HG02623 (cell line): ENCODE results near the gene HIGD2A.
"Not testable (repeated sequence)": the region's sequence is repeated elsewhere in the genome, so short reads cannot be mapped to it uniquely, and the experiment has no call there.

Source experiments
- ATAC-seq: cut with Tn5 transposase; IDR thresholded peaks from one replicate; pipeline ENCODE4 v1.9.1; 2021; ENCODE audit warnings: moderate library complexity; ENCODE audit not compliant: unreplicated experiment

The HIGD2A gene

GRCh38 chr5:176394096-176394495, 5.5 kb downstream of the HIGD2A start:
- no peak for ATAC-seq

- ATAC-seq, result no peak
Measured at GRCh38 chr5:176394881-176395675, 6.5 kb downstream of the HIGD2A start.

- no peak for ATAC-seq
Measured at GRCh38 chr5:176396330-176396729, 7.8 kb downstream of the HIGD2A start.

- ATAC-seq, result no peak
Measured at GRCh38 chr5:176397736-176398420, 9.3 kb downstream of the HIGD2A start.

- no peak for ATAC-seq
Measured at GRCh38 chr5:176400382-176401156, 12.0 kb downstream of the HIGD2A start.

GRCh38 chr5:176401281-176402205, 13.0 kb downstream of the HIGD2A start:
- no peak for ATAC-seq

GRCh38 chr5:176405656-176406435, 17.3 kb downstream of the HIGD2A start:
- ATAC-seq, result no peak

- ATAC-seq, result no peak
Measured at GRCh38 chr5:176406436-176407052, 18.0 kb downstream of the HIGD2A start.

- ATAC-seq, result no peak
Measured at GRCh38 chr5:176407456-176408251, 19.1 kb downstream of the HIGD2A start.

- ATAC-seq, result not testable (repeated sequence)
Measured at GRCh38 chr5:176408252-176408573, 19.7 kb downstream of the HIGD2A start.

GRCh38 chr5:176408590-176408989, 20.0 kb downstream of the HIGD2A start:
- no peak for ATAC-seq

GRCh38 chr5:176409765-176410164, 21.2 kb downstream of the HIGD2A start:
- no peak for ATAC-seq

- ATAC-seq, result no peak
Measured at GRCh38 chr5:176410486-176411180, 22.1 kb downstream of the HIGD2A start.

- no peak for ATAC-seq
Measured at GRCh38 chr5:176412517-176413254, 24.1 kb downstream of the HIGD2A start.

GRCh38 chr5:176413255-176413565, 24.7 kb downstream of the HIGD2A start:
- no peak for ATAC-seq

- ATAC-seq, result no peak
Measured at GRCh38 chr5:176413709-176414191, 25.2 kb downstream of the HIGD2A start.

- no peak for ATAC-seq
Measured at GRCh38 chr5:176414704-176415103, 26.2 kb downstream of the HIGD2A start.
